Smooth muscle cell (in vitro differentiated cells): ENCODE data around the gene TOMM20L. TPM values are rescaled to one million over a fixed set of nuclear protein-coding genes. Genes with fewer than 3 reads are reported as not detected.

ENCODE experiments used
- DNase-seq: peaks from one replicate; lab custom pipeline; 2025; ENCODE audit not compliant: unreplicated experiment; lab: John Stamatoyannopoulos, UW
- H2AFZ ChIP-seq: fragments of 200-600 bp; sonication (generic); 2 replicates; pipeline ENCODE4 v1.6.0; 2016; ENCODE audit warnings: antibody characterized with exemption, low read depth, mild to moderate bottlenecking
- H3F3A ChIP-seq: fragments of 200-600 bp; sonication (generic); 2 replicates; pipeline ENCODE4 v1.6.0; 2017; ENCODE audit warnings: antibody characterized with exemption, low read depth
- H3K27ac ChIP-seq: fragments of 200-600 bp; sonication (generic); 2 replicates; pipeline ENCODE4 v1.5.1; 2016; ENCODE audit warnings: low read depth, mild to moderate bottlenecking
- H3K27me3 ChIP-seq: fragments of 200-600 bp; sonication (generic); 2 replicates; pipeline ENCODE4 v1.6.1; 2016; ENCODE audit warnings: low read depth, mild to moderate bottlenecking
- H3K36me3 ChIP-seq: fragments of 200-600 bp; sonication (generic); 2 replicates; pipeline ENCODE4 v1.5.1; 2016; ENCODE audit warnings: low read depth
- H3K4me1 ChIP-seq: fragments of 200-600 bp; sonication (generic); 2 replicates; pipeline ENCODE4 v1.5.1; 2016; ENCODE audit warnings: low read depth
- H3K4me2 ChIP-seq: fragments of 200-600 bp; sonication (generic); 2 replicates; pipeline ENCODE4 v1.6.0; 2016; ENCODE audit warnings: mild to moderate bottlenecking
- H3K4me3 ChIP-seq: fragments of 200-600 bp; sonication (generic); 2 replicates; pipeline ENCODE4 v1.5.1; 2016; ENCODE audit warnings: mild to moderate bottlenecking
- H3K79me2 ChIP-seq: fragments of 200-600 bp; sonication (generic); 2 replicates; pipeline ENCODE4 v1.6.0; 2016; ENCODE audit warnings: low read depth, mild to moderate bottlenecking
- H3K9ac ChIP-seq: fragments of 200-600 bp; sonication (generic); 2 replicates; pipeline ENCODE4 v1.6.0; 2016; ENCODE audit warnings: low read depth
- H3K9me3 ChIP-seq: fragments of 200-600 bp; sonication (generic); replicated peaks from 2 replicates; pipeline ENCODE4 v1.5.1; 2016; ENCODE audit warnings: low read depth
- H4K20me1 ChIP-seq: fragments of 200-600 bp; sonication (generic); 2 replicates; pipeline ENCODE4 v1.6.0; 2016; ENCODE audit warnings: low read depth
- WGBS: methylation state at CpG from one replicate; pipeline ENCODE4 v1.1.7; 2016; ENCODE audit warnings: low lambda C conversion rate; 5-methylcytosine and 5-hydroxymethylcytosine counted together
- polyA plus RNA-seq: library from polyadenylated mRNA; unstranded; fragments of >200 nt; fragmentation: Nextera tagmentation; extraction: Ambion mirVana; gene quantifications from 2 replicates; pipeline ENCODE4 v1.2.1, GENCODE V29; 2016
- total RNA-seq: library from RNA; depleted of rRNA; stranded (reverse); fragments of >200 nt; gene quantifications from 2 replicates; pipeline ENCODE4 v1.2.3, GENCODE V29; 2014
- TF ChIP-seq, protein P1 (sequence below): fragments of 200-600 bp; sonication (generic); IDR thresholded peaks from 2 replicates; pipeline ENCODE4 v1.5.1; 2017; ENCODE audit warnings: borderline replicate concordance, mild to moderate bottlenecking, antibody characterized with exemption; ENCODE audit not compliant: insufficient read depth, poor library complexity, severe bottlenecking

Gene TOMM20L
- total and polyA plus RNA-seq, 2 experiments from 2014 or later = not detected

- Histone ChIP-seq H3K9me3 (no peaks in the 10 kb centered on the region), H2AFZ (no peak overlapping the region), H3K27ac (peak overlapping the region; percentile 22), H3K79me2 (peaks cover 42% of the 10 kb centered on the region), H3K36me3 (no peaks in the 10 kb centered on the region), H3F3A (peaks cover 6% of the 10 kb centered on the region), H3K27me3 (no peaks in the 10 kb centered on the region), H3K4me2 (peak overlapping the region; percentile 95), H4K20me1 (no peaks in the 10 kb centered on the region), H3K4me1 (peaks cover 18% of the 10 kb centered on the region), H3K9ac (no peak overlapping the region), H3K4me3 (no peak overlapping the region)
- WGBS = 35% methylated on average over 1 of the region's 1 CpG
- no peak for DNase-seq
- TF ChIP-seq, protein P1, sequence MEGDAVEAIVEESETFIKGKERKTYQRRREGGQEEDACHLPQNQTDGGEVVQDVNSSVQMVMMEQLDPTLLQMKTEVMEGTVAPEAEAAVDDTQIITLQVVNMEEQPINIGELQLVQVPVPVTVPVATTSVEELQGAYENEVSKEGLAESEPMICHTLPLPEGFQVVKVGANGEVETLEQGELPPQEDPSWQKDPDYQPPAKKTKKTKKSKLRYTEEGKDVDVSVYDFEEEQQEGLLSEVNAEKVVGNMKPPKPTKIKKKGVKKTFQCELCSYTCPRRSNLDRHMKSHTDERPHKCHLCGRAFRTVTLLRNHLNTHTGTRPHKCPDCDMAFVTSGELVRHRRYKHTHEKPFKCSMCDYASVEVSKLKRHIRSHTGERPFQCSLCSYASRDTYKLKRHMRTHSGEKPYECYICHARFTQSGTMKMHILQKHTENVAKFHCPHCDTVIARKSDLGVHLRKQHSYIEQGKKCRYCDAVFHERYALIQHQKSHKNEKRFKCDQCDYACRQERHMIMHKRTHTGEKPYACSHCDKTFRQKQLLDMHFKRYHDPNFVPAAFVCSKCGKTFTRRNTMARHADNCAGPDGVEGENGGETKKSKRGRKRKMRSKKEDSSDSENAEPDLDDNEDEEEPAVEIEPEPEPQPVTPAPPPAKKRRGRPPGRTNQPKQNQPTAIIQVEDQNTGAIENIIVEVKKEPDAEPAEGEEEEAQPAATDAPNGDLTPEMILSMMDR = no peak
Measured at GRCh38 chr14:58430156-58430555, 34.4 kb downstream of the TOMM20L start.

DNA sequence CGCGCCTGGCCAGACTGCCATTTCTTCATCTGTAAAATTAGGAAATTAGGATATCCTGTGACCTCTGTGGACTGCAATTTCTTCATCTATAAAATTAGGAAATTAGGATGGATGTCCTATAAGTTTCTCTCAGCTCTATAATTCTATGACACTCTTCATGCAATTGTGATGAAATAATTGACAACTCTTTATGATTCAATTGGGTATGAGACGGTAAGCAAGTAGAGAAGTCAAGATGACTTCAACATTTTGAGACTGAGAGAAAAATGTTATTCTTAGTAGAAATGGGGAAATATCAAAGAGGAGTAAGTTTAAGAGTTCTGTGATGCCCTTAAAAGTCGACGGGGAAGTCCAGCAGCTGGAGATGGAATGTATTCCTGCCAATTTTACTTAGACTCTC, 43.7 kb downstream of the TOMM20L start:
- Histone ChIP-seq H3K9me3 (no peaks in the 10 kb centered on the region), H4K20me1 (no peaks in the 10 kb centered on the region), H2AFZ (no peak overlapping the region), H3F3A (no peaks in the 10 kb centered on the region), H3K4me2 (no peak overlapping the region), H3K27ac (no peak overlapping the region), H3K4me1 (no peaks in the 10 kb centered on the region), H3K79me2 (no peaks in the 10 kb centered on the region), H3K4me3 (no peak overlapping the region), H3K36me3 (peaks cover 6% of the 10 kb centered on the region), H3K27me3 (no peaks in the 10 kb centered on the region), H3K9ac (no peak overlapping the region)
- TF ChIP-seq, protein P1 = no peak
- WGBS = 90% methylated on average over 5 of the region's 5 CpGs
- no peak for DNase-seq

DNA sequence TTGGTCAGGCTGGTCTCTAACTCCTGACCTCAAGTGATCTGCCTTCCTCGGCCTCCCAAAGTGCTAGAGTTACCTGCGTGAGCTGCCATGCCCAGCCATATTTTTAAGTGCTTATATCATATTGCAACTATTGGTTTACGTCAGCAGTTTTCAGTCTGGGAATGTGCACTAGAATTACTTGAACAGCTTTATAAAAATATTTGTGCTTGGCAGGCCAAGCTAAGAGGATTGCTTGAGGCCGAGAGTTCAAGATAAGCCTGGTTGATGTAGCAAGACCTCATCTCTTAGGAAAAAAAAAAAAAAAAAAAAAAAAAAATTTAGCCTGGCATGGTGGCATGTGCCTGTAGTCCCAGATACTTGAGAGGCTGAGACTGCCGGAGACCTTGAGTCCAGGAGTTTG, 48.9 kb downstream of the TOMM20L start:
- Histone ChIP-seq H3K4me3 (no peak overlapping the region), H3K27me3 (no peaks in the 10 kb centered on the region), H3K4me2 (no peak overlapping the region), H3K4me1 (no peaks in the 10 kb centered on the region), H3K9ac (no peak overlapping the region), H3K27ac (no peak overlapping the region), H2AFZ (no peak overlapping the region), H3K36me3 (peaks cover 6% of the 10 kb centered on the region), H4K20me1 (no peaks in the 10 kb centered on the region), H3F3A (no peaks in the 10 kb centered on the region), H3K79me2 (no peaks in the 10 kb centered on the region), H3K9me3 (no peaks in the 10 kb centered on the region)
- no peak for DNase-seq
- TF ChIP-seq, protein P1 = no peak
- 93% methylated on average over 5 of the region's 5 CpGs for WGBS

DNA sequence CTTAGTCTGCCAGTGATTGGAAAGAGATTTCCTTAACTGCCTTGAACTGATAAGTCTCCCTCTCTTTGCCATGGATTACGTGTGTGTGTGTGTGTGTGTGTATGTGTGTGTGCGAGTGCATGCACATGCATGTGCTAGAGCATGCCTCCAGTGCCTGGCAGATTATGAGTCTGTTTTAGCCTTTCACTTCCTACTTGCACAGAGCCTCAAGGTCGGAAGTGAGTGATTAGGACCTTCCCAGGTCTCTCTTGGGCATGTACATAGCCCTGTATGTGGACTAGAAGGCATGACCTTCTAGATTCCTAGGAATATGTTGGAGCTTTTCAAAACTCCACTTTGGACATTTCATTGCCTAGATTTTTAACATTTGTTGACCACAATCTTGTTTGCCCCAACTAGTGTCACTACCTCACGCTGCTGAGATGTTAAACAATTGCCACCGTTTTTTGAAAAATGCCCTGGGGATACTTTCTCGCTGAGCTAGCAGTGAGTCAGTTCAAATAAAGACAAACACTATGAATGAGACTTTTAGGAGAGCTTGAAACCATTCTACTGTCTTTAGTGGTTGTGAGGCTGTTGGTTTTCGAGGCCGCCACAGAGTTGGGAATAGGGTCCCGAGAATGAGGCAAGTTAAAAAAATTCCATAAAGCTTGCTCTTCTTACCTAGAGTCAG, 60.0 kb downstream of the TOMM20L start:
- no peak overlapping the region for H3K4me3 ChIP-seq
- H4K20me1 ChIP-seq = no peaks in the 10 kb centered on the region
- H3K9ac ChIP-seq = no peak overlapping the region
- H2AFZ ChIP-seq = no peak overlapping the region
- no peaks in the 10 kb centered on the region for H3K79me2 ChIP-seq
- 68% methylated on average over 9 of the region's 9 CpGs for WGBS
- H3K27me3 ChIP-seq = no peaks in the 10 kb centered on the region
- peak overlapping the region; percentile 42 for H3K27ac ChIP-seq
- no peaks in the 10 kb centered on the region for H3K9me3 ChIP-seq
- TF ChIP-seq, protein P1 = no peak
- H3F3A ChIP-seq = peaks cover 3% of the 10 kb centered on the region
- H3K4me1 ChIP-seq = no peaks in the 10 kb centered on the region
- H3K36me3 ChIP-seq = peaks cover 10% of the 10 kb centered on the region
- DNase-seq = no peak
- H3K4me2 ChIP-seq = peak overlapping the region; percentile 33
